ENCODE measurements around the gene CDKN3.
A peak's percentile ranks its signal among the peaks of the same experiment; 100 is the strongest.
"Not testable (repeated sequence)": the region's sequence is repeated elsewhere in the genome, so short reads cannot be mapped to it uniquely, and the experiment has no call there.

CDKN3 gene

GRCh38 chr14:54395716-54396115 lies 1.1 kb upstream of the CDKN3 start:
- H3K4me3 ChIP-seq = no peak overlapping the region
- TF ChIP-seq POLR2AphosphoS5 (IDR thresholded peaks at IDR 0.05; ENCODE audit: borderline replicate concordance, low read depth, low read length) (no peak), EZH2 (IDR thresholded peaks at IDR 0.05) (no peak), FOXP2 (optimal IDR thresholded peaks at IDR 0.05; ENCODE audit: control extremely low read depth, extremely low read length, insufficient read depth) (no peak)
- no peak overlapping the region for H3K27ac ChIP-seq
- no peak for DNase-seq (ENCODE audit: low read depth, low spot score)
- H3K36me3 ChIP-seq (ENCODE audit: insufficient read depth, low read length) = peaks cover 6% of the 10 kb centered on the region; the same call in 1 of the 2 replicates
- no peak overlapping the region for H3K9ac ChIP-seq (ENCODE audit: insufficient read length)
- H3K9me3 ChIP-seq (ENCODE audit: low read depth, low read length) = no peaks in the 10 kb centered on the region

- no peak for DNase-seq (ENCODE audit: low read depth, low spot score)
- H3K9ac ChIP-seq (ENCODE audit: insufficient read length) = no peak overlapping the region
- H3K4me3 ChIP-seq = peak overlapping the region; percentile 91
- H3K9me3 ChIP-seq (ENCODE audit: low read depth, low read length) = no peaks in the 10 kb centered on the region; the same call in 1 of the 2 replicates
- no peak for TF ChIP-seq EZH2 (IDR thresholded peaks at IDR 0.05)
- no peak for TF ChIP-seq POLR2AphosphoS5 (IDR thresholded peaks at IDR 0.05; ENCODE audit: borderline replicate concordance, low read depth, low read length)
- no peak for TF ChIP-seq FOXP2 (optimal IDR thresholded peaks at IDR 0.05; ENCODE audit: control extremely low read depth, extremely low read length, insufficient read depth)
- no peak overlapping the region for H3K27ac ChIP-seq
- peaks cover 10% of the 10 kb centered on the region; the same call in 1 of the 2 replicates for H3K36me3 ChIP-seq (ENCODE audit: insufficient read depth, low read length)
Measured at GRCh38 chr14:54396183-54396492, 669 bp upstream of the CDKN3 start.

DNA sequence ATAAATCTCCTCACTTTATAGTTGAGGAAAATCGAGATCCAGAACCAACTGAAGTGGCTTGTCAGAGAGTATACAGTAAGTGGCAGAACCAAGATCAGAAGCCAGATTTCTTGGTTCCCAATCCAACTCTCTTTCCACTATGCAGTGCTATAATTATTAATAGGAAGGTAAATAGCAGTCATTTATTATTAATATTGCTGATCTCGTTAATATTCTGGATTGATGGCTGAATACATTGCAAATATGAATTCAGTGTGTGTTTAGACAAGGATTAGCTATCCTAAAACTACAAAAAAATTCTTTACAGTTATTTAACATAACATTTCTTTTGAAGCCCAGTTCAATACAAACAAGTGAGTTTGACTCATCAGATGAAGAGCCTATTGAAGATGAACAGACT lies 2.8 kb downstream of the CDKN3 start:
- H3K36me3 ChIP-seq (ENCODE audit: insufficient read depth, low read length) = peaks cover 24% of the 10 kb centered on the region
- H3K9me3 ChIP-seq (ENCODE audit: low read depth, low read length) = no peaks in the 10 kb centered on the region; the same call in 1 of the 2 replicates
- no peak for DNase-seq (ENCODE audit: low read depth, low spot score)
- TF ChIP-seq POLR2AphosphoS5 (IDR thresholded peaks at IDR 0.05; ENCODE audit: borderline replicate concordance, low read depth, low read length) (no peak), EZH2 (IDR thresholded peaks at IDR 0.05) (no peak), FOXP2 (optimal IDR thresholded peaks at IDR 0.05; ENCODE audit: control extremely low read depth, extremely low read length, insufficient read depth) (no peak)
- no peak overlapping the region for H3K4me3 ChIP-seq
- no peak overlapping the region for H3K9ac ChIP-seq (ENCODE audit: insufficient read length)
- no peak overlapping the region for H3K27ac ChIP-seq

- H3K9me3 ChIP-seq (ENCODE audit: low read depth, low read length); DNase-seq (ENCODE audit: low read depth, low spot score); H3K4me3 ChIP-seq; H3K27ac ChIP-seq; H3K9ac ChIP-seq (ENCODE audit: insufficient read length): not testable (repeated sequence)
- H3K36me3 ChIP-seq (ENCODE audit: insufficient read depth, low read length) = peaks cover 49% of the 10 kb centered on the region
Measured at GRCh38 chr14:54403401-54404005, 6.7 kb downstream of the CDKN3 start.

GRCh38 chr14:54410215-54410614 lies 13.4 kb downstream of the CDKN3 start:
- no peak for DNase-seq (ENCODE audit: low read depth, low spot score)
- no peak overlapping the region for H3K4me3 ChIP-seq
- TF ChIP-seq EZH2 (IDR thresholded peaks at IDR 0.05) (no peak), POLR2AphosphoS5 (IDR thresholded peaks at IDR 0.05; ENCODE audit: borderline replicate concordance, low read depth, low read length) (no peak), FOXP2 (optimal IDR thresholded peaks at IDR 0.05; ENCODE audit: control extremely low read depth, extremely low read length, insufficient read depth) (no peak)
- H3K36me3 ChIP-seq (ENCODE audit: insufficient read depth, low read length) = peaks cover 70% of the 10 kb centered on the region
- no peaks in the 10 kb centered on the region for H3K9me3 ChIP-seq (ENCODE audit: low read depth, low read length)
- H3K27ac ChIP-seq = no peak overlapping the region
- no peak overlapping the region for H3K9ac ChIP-seq (ENCODE audit: insufficient read length)

DNA sequence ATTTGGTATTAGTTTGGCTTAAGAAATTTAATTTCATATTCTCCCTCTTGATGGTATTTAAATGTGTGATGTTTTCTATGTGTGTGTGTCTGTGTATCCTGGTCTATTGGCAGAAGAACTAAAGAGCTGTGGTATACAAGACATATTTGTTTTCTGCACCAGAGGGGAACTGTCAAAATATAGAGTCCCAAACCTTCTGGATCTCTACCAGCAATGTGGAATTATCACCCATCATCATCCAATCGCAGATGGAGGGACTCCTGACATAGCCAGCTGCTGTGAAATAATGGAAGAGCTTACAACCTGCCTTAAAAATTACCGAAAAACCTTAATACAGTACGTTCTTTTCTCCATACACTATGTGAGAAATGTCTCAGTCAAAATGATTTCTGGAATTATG lies 14.6 kb downstream of the CDKN3 start:
- Histone ChIP-seq H3K9ac (ENCODE audit: insufficient read length) (no peak overlapping the region), H3K4me3 (no peak overlapping the region), H3K27ac (no peak overlapping the region), H3K36me3 (ENCODE audit: insufficient read depth, low read length) (peaks cover 66% of the 10 kb centered on the region), H3K9me3 (ENCODE audit: low read depth, low read length) (no peaks in the 10 kb centered on the region)
- TF ChIP-seq FOXP2 (optimal IDR thresholded peaks at IDR 0.05; ENCODE audit: control extremely low read depth, extremely low read length, insufficient read depth) = no peak
- TF ChIP-seq POLR2AphosphoS5 (IDR thresholded peaks at IDR 0.05; ENCODE audit: borderline replicate concordance, low read depth, low read length) = no peak
- TF ChIP-seq EZH2 (IDR thresholded peaks at IDR 0.05) = no peak
- no peak for DNase-seq (ENCODE audit: low read depth, low spot score)

- no peak for TF ChIP-seq POLR2AphosphoS5 (IDR thresholded peaks at IDR 0.05; ENCODE audit: borderline replicate concordance, low read depth, low read length)
- no peak for TF ChIP-seq FOXP2 (optimal IDR thresholded peaks at IDR 0.05; ENCODE audit: control extremely low read depth, extremely low read length, insufficient read depth)
- TF ChIP-seq EZH2 (IDR thresholded peaks at IDR 0.05) = no peak
- H3K27ac ChIP-seq = peak overlapping the region; percentile 52; the same call in 1 of the 2 replicates
- H3K9ac ChIP-seq (ENCODE audit: insufficient read length) = no peak overlapping the region
- H3K9me3 ChIP-seq (ENCODE audit: low read depth, low read length) = no peaks in the 10 kb centered on the region
- no peak overlapping the region for H3K4me3 ChIP-seq
- DNase-seq (ENCODE audit: low read depth, low spot score) = no peak
- peaks cover 54% of the 10 kb centered on the region for H3K36me3 ChIP-seq (ENCODE audit: insufficient read depth, low read length)
Measured at GRCh38 chr14:54420478-54421142, 23.8 kb downstream of the CDKN3 start.

DNA sequence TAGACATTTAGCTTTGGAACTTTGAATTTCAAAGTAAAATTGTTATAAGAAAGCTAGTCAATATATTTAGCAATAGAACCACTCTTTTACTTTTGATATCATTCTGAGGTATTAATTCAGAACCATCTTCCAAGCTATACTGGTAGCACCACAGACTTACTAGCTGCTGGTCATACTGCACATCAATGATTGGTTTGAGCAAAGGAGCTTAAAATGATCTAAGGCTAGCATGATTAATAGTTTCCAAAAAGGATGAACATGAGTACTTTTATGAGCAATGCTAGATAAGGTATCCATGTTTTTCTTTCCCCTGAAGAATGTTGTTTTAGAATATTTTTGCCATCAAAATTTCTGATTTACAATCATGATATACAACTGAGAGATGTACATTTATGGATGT lies 27.2 kb downstream of the CDKN3 start:
- Histone ChIP-seq H3K36me3 (ENCODE audit: insufficient read depth, low read length) (peaks cover 69% of the 10 kb centered on the region), H3K9ac (ENCODE audit: insufficient read length) (no peak overlapping the region), H3K9me3 (ENCODE audit: low read depth, low read length) (no peaks in the 10 kb centered on the region), H3K27ac (0 out of 2 replicates have a peak overlapping the region, but pooled peaks have one; percentile 17), H3K4me3 (no peak overlapping the region)
- no peak for DNase-seq (ENCODE audit: low read depth, low spot score)
- TF ChIP-seq EZH2 (IDR thresholded peaks at IDR 0.05) (no peak), POLR2AphosphoS5 (IDR thresholded peaks at IDR 0.05; ENCODE audit: borderline replicate concordance, low read depth, low read length) (no peak), FOXP2 (optimal IDR thresholded peaks at IDR 0.05; ENCODE audit: control extremely low read depth, extremely low read length, insufficient read depth) (no peak)

DNA sequence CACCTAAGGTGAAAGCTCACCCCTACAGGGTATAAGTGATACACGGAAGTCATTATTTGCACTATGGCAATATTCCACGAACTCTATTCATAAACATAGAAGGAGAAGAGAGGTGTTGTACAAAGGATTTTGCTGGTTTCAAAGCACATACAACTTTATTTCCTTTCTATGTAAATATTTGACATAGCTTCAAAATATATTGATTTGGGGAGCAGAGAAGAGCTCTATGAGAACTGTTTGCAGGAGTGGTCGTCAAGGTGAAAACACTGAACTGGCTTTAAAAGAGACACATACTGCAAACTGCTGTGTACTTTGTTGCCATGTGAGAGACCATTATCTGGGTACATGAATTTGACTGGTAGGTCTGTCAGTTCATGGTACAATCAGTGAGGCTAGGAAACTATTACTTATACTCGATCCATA lies 27.7 kb downstream of the CDKN3 start:
- H3K9me3 ChIP-seq (ENCODE audit: low read depth, low read length) = no peaks in the 10 kb centered on the region
- DNase-seq (ENCODE audit: low read depth, low spot score) = no peak
- TF ChIP-seq POLR2AphosphoS5 (IDR thresholded peaks at IDR 0.05; ENCODE audit: borderline replicate concordance, low read depth, low read length) (no peak), EZH2 (IDR thresholded peaks at IDR 0.05) (no peak), FOXP2 (optimal IDR thresholded peaks at IDR 0.05; ENCODE audit: control extremely low read depth, extremely low read length, insufficient read depth) (no peak)
- H3K27ac ChIP-seq = no peak overlapping the region
- no peak overlapping the region for H3K4me3 ChIP-seq
- no peak overlapping the region for H3K9ac ChIP-seq (ENCODE audit: insufficient read length)
- peaks cover 72% of the 10 kb centered on the region for H3K36me3 ChIP-seq (ENCODE audit: insufficient read depth, low read length)

Data from SK-N-MC (cell line).